Measurements from ENCODE around the gene OSBPL7. TPM values are rescaled to one million over a fixed set of nuclear protein-coding genes. Genes with fewer than 3 reads are reported as not detected.

OSBPL7 gene
- total RNA-seq, 1 experiment from 2014 or later = 13.0 TPM

DNA sequence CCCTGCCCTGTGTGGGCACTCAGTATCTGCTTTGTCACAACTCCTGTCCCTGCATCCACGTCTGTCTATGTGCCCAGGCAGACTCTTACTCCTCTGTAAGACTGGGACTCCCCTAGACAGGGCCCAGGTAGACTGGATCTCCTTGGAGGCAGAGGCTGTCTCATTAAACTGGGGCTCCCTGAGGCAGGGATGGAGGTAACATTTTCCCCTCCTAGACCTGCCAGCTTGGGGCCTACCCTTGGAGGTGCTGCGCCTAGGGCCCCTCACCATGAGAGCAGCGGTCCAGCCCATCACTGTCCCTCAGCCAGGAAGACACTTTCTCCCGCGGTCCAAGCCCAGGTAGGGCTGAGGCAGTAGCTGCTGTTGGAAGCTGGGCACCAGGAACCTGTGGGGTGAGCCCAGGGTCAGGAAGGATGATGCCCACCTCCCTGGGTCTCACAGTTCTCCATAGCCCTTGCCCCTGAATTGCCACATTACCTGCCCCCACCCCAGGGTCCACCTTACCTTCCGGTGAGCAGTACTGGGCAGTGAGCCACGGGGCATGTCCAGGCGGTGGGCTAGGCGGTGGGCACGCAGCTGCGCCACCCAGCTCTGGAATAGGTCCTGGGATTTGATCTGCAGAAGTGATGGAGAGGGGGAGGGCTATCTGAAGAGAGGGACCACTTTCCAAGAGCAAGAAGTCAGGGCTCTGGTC, 3.4 kb downstream of the OSBPL7 start:
- H4K5ac ChIP-seq (ENCODE audit: insufficient read length, low read depth, low read length) = no peak overlapping the region
- H3K9me3 Mint-ChIP-seq = no peaks in the 10 kb centered on the region
- H2BK12ac ChIP-seq (ENCODE audit: insufficient read length, low read depth, low read length) = no peak overlapping the region
- H3K4me1 Mint-ChIP-seq = peaks cover 12 to 19% of the 10 kb centered on the region in 2 experiments
- no peaks in the 10 kb centered on the region; the same call in 1 of the 2 replicates for H3K79me2 ChIP-seq (ENCODE audit: insufficient read depth, low read length)
- no peak overlapping the region for H2BK15ac ChIP-seq (ENCODE audit: low read depth, low read length)
- no peak for DNase-seq
- no peak overlapping the region for H4K8ac ChIP-seq (replicated peaks; ENCODE audit: insufficient read length, low read depth, low read length)
- H3K27ac ChIP-seq (ENCODE audit: insufficient read length, low read depth, low read length) = no peak overlapping the region
- no peak overlapping the region for H3K4me2 ChIP-seq (ENCODE audit: insufficient read depth, insufficient read length, low read length)
- no peak overlapping the region for H2BK20ac ChIP-seq (ENCODE audit: low read depth, low read length, poor library complexity, severe bottlenecking)
- H3K14ac ChIP-seq (ENCODE audit: insufficient read depth, low read length) = no peak overlapping the region
- TF ChIP-seq, protein P1, sequence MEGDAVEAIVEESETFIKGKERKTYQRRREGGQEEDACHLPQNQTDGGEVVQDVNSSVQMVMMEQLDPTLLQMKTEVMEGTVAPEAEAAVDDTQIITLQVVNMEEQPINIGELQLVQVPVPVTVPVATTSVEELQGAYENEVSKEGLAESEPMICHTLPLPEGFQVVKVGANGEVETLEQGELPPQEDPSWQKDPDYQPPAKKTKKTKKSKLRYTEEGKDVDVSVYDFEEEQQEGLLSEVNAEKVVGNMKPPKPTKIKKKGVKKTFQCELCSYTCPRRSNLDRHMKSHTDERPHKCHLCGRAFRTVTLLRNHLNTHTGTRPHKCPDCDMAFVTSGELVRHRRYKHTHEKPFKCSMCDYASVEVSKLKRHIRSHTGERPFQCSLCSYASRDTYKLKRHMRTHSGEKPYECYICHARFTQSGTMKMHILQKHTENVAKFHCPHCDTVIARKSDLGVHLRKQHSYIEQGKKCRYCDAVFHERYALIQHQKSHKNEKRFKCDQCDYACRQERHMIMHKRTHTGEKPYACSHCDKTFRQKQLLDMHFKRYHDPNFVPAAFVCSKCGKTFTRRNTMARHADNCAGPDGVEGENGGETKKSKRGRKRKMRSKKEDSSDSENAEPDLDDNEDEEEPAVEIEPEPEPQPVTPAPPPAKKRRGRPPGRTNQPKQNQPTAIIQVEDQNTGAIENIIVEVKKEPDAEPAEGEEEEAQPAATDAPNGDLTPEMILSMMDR (conservative IDR thresholded peaks at IDR 0.05) = no peak
- peaks cover 7% of the 10 kb centered on the region for H3K23me2 ChIP-seq (ENCODE audit: insufficient read length, low read depth, low read length, poor library complexity, severe bottlenecking)
- H3K27me3 ChIP-seq (ENCODE audit: insufficient read depth, low read length) = no peaks in the 10 kb centered on the region
- H3K27me3 Mint-ChIP-seq (ENCODE audit: low read depth) = no peaks in the 10 kb centered on the region
- no peaks in the 10 kb centered on the region for H3K79me1 ChIP-seq (ENCODE audit: insufficient read depth, low read depth, low read length, poor library complexity, severe bottlenecking)
- H3K9me3 ChIP-seq (ENCODE audit: control insufficient read depth, low read depth, low read length) = no peaks in the 10 kb centered on the region
- no peaks in the 10 kb centered on the region for H4K20me1 ChIP-seq (ENCODE audit: control insufficient read depth, insufficient read depth, insufficient read length)
- H3K4ac ChIP-seq (ENCODE audit: low read depth, low read length) = no peak overlapping the region
- no peak overlapping the region for H3K4me3 Mint-ChIP-seq
- no peak overlapping the region for H2BK5ac ChIP-seq (ENCODE audit: insufficient read length, low read length)
- H3K27ac Mint-ChIP-seq = no peak overlapping the region
- H3K36me3 Mint-ChIP-seq (ENCODE audit: insufficient read depth in 1 of 3, low read depth in 3 of 3) = peaks cover 0 to 10% (median 0%) of the 10 kb centered on the region in 3 experiments; a peak in 2 of 7 replicates
- no peak overlapping the region for H4K91ac ChIP-seq (ENCODE audit: insufficient read length, low read depth, low read length)
- H2BK120ac ChIP-seq (ENCODE audit: low read depth, low read length, poor library complexity, severe bottlenecking) = no peak overlapping the region
- no peak overlapping the region for H3T11ph ChIP-seq (ENCODE audit: low read length)
- H3K4me1 ChIP-seq (ENCODE audit: insufficient read depth, low read length) = no peaks in the 10 kb centered on the region
- H3K18ac ChIP-seq (ENCODE audit: insufficient read length, low read depth, low read length) = no peak overlapping the region
- no peak overlapping the region for H2AFZ ChIP-seq (ENCODE audit: low read length)
- H3K23ac ChIP-seq (ENCODE audit: insufficient read length, low read depth, low read length) = no peak overlapping the region
- no peak overlapping the region for H2AK5ac ChIP-seq (ENCODE audit: insufficient read length, low read length)
- no peak overlapping the region for H3K9ac ChIP-seq (ENCODE audit: extremely low read depth, insufficient read length, low read length)
- WGBS (ENCODE audit: extremely low coverage, insufficient read length, low lambda C conversion rate) = no CpG with 5 or more reads among the region's 11 CpGs
- no peak overlapping the region for H3K56ac ChIP-seq (ENCODE audit: insufficient read length, low read depth, low read length)

All from H9 (cell line).